ENCODE measurements around the gene NFAT5. TPM values are rescaled to one million over a fixed set of nuclear protein-coding genes. Genes with fewer than 3 reads are reported as not detected.

The NFAT5 gene
- total and polyA plus RNA-seq, 9 of the 15 experiments (the other 6 are each of a cell fraction or from before 2014, with no cell fraction given), result 0.78 to 20.5 (median 12.4) TPM

GRCh38 chr16:69535123-69536050 lies 30.4 kb upstream of the NFAT5 start:
- CTCF ChIA-PET (ENCODE audit: low intra/inter-chr PET ratio), result no interaction called here
- no peak overlapping the region for H3K4me2 ChIP-seq (ENCODE audit: insufficient read depth, low read length)
- no peak overlapping the region for H2AFZ ChIP-seq (ENCODE audit: low read depth, low read length)
- DNase-seq (ENCODE audit: extremely low read depth in 1 of 4, low spot score in 3 of 4) (no peak), ATAC-seq (no peak), FAIRE-seq (no peak)
- H3K4me3 ChIP-seq, result no peak overlapping the region
- no peak for TF ChIP-seq SUPT5H (IDR thresholded peaks at IDR 0.05)
- TF ChIP-seq ATF3 (IDR thresholded peaks at IDR 0.05), result no peak
- no peak for TF ChIP-seq ATF3 (CRISPR knock-in tag; conservative IDR thresholded peaks at IDR 0.05)
- no peak for TF ChIP-seq ZNF408 (CRISPR knock-in tag; IDR thresholded peaks at IDR 0.05; ENCODE audit: low read depth)
- H3K4me1 ChIP-seq (replicated peaks in 1 of 2; ENCODE audit: control insufficient read depth in 2 of 2, insufficient read depth in 2 of 2, low read length in 2 of 2), result peaks cover 7 to 13% of the 10 kb centered on the region in 2 experiments; a peak in 3 of 5 replicates
- in situ Hi-C loops (cut with MboI), result no loop called here
- POLR2A ChIA-PET, result interaction anchor here (0.7 kb wide), 2 partner anchors 10 to 32 kb away, joined by 3 read pairs; no protein-coding TSS in a partner anchor
- no peak overlapping the region for H3K9ac ChIP-seq (ENCODE audit: insufficient read depth in 1 of 2, low read depth in 2 of 2, low read length in 2 of 2)
- H3K27ac ChIP-seq (ENCODE audit: extremely low read depth, low read depth, low read length), result no peak overlapping the region
- no peaks in the 10 kb centered on the region for H3K27me3 ChIP-seq (ENCODE audit: control insufficient read depth in 2 of 2, insufficient read depth in 2 of 2, low read length in 2 of 2)
- intact Hi-C loops (cut with micrococcal nuclease), result no loop called here
- no peaks in the 10 kb centered on the region for H4K20me1 ChIP-seq (replicated peaks; ENCODE audit: control insufficient read depth, insufficient read depth, low read length)
- no peaks in the 10 kb centered on the region for H3K9me3 ChIP-seq (replicated peaks; ENCODE audit: control insufficient read depth, insufficient read depth, low read depth, low read length)
- H3K79me2 ChIP-seq (ENCODE audit: control insufficient read depth, insufficient read depth, low read length), result no peaks in the 10 kb centered on the region
- BruUV-seq (replicated peaks), result no TSS peak
- H3K36me3 ChIP-seq (ENCODE audit: control insufficient read depth, insufficient read depth, low read length), result no peaks in the 10 kb centered on the region
- no peaks in the 10 kb centered on the region for H3K9me1 ChIP-seq (ENCODE audit: control insufficient read depth, insufficient read depth, low read length)
- 34% methylated on average over 8 of the region's 8 CpGs for WGBS (ENCODE audit: insufficient coverage, low coverage, missing lambda C conversion rate)

Measured in K562 (cell line).